RWPE2 (cell line): ENCODE measurements around the gene VPREB1.
"Not testable (repeated sequence)": the region's sequence is repeated elsewhere in the genome, so short reads cannot be mapped to it uniquely, and the experiment has no call there.

Experiments used
- ATAC-seq: fragments of 200-7000 bp; cut with Tn5 transposase; 3 replicates; pipeline ENCODE4 v1.9.1; 2021; ENCODE audit warnings: low read depth
- DNase-seq: peaks from one replicate; pipeline ENCODE4 v3.0.0-alpha.2; 2020; ENCODE audit warnings: low spot score
- H3K27ac ChIP-seq: fragments of 450-650 bp; 2 replicates; pipeline ENCODE4 v1.5.1; 2017; ENCODE audit warnings: mild to moderate bottlenecking; ENCODE audit not compliant: poor library complexity, severe bottlenecking
- H3K27me3 ChIP-seq: fragments of 250-450 bp; sonication (Bioruptor Pico); 2 replicates; pipeline ENCODE4 v1.5.1; 2021; ENCODE audit warnings: mild to moderate bottlenecking, moderate library complexity; ENCODE audit not compliant: insufficient read depth, poor library complexity, severe bottlenecking
- H3K36me3 ChIP-seq: fragments of 250-450 bp; sonication (Bioruptor Pico); 2 replicates; pipeline ENCODE4 v1.5.1; 2020; ENCODE audit warnings: low read depth, mild to moderate bottlenecking, moderate library complexity
- H3K4me1 ChIP-seq: fragments of 250-450 bp; sonication (Bioruptor Pico); 2 replicates; pipeline ENCODE4 v1.5.1; 2021; ENCODE audit warnings: mild to moderate bottlenecking, moderate library complexity; ENCODE audit not compliant: insufficient read depth, poor library complexity, severe bottlenecking
- H3K4me3 ChIP-seq: fragments of 250-450 bp; sonication (Bioruptor Pico); 2 replicates; pipeline ENCODE4 v1.5.1; 2021; ENCODE audit warnings: mild to moderate bottlenecking, moderate library complexity; ENCODE audit not compliant: severe bottlenecking
- H3K9me3 ChIP-seq: fragments of 250-450 bp; sonication (Bioruptor Pico); 2 replicates; pipeline ENCODE4 v1.5.1; 2021; ENCODE audit warnings: mild to moderate bottlenecking, moderate library complexity; ENCODE audit not compliant: severe bottlenecking

Gene VPREB1

GRCh38 chr22:22293436-22293835 is 48.9 kb downstream of the VPREB1 start:
- not testable (repeated sequence) for H3K4me1 ChIP-seq, H3K36me3 ChIP-seq, H3K27me3 ChIP-seq, H3K4me3 ChIP-seq, DNase-seq, H3K27ac ChIP-seq, ATAC-seq, H3K9me3 ChIP-seq

DNA sequence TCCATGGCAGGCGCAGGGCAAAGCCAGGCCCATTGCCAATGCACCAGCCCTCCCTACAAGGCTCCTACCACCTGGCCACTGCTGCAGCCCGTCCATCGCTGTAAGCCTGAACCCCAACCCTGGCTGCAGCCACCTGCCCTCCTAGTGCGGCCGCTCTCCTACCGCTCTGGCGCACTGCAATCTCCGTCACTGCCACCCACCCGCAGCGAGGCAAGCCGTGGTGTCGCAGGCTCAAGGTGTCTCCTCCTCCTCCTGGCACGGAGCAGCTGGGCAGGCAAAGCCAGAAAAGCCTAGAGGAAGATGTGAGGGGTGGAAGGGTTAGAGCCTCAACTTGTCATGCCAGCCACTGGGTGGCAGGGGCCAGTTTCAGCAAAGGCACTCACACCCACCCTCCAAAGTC is 50.1 kb downstream of the VPREB1 start:
- not testable (repeated sequence) for H3K4me1 ChIP-seq, H3K36me3 ChIP-seq, H3K4me3 ChIP-seq, ATAC-seq, H3K9me3 ChIP-seq, H3K27me3 ChIP-seq, H3K27ac ChIP-seq, DNase-seq
